Tibial artery (tissue), 4 donors: Measurements from ENCODE around the gene CELF1.

Source experiments
- DNase-seq, 2 donors: peaks; one replicate each; pipeline ENCODE4 v3.0.0-alpha.2; 2019
- H3K27ac ChIP-seq, 2 donors: fragments of 200-600 bp; sonication (generic) in 1 of 2; 1 replicate in 1 of 2; 2 replicates in 1 of 2; pipeline ENCODE4 v1.5.1; 2018 to 2019; ENCODE audit warnings: mild to moderate bottlenecking in 1 of 2
- H3K27me3 ChIP-seq, 2 donors: fragments of 200-600 bp; sonication (generic) in 1 of 2; one replicate each; pipeline versions ENCODE4 v1.5.1 to v1.6.0; 2016 to 2019
- H3K36me3 ChIP-seq, 3 donors: fragments of 200-600 bp; sonication (generic) in 2 of 3; one replicate each; pipeline ENCODE4 v1.5.1; 2016 to 2019; ENCODE audit warnings: mild to moderate bottlenecking in 2 of 3
- H3K4me1 ChIP-seq, 4 donors: fragments of 200-600 bp; sonication (generic) in 2 of 4; 1 replicate in 3 of 4; 2 replicates in 1 of 4; pipeline ENCODE4 v1.5.1; 2016 to 2019
- H3K4me3 ChIP-seq, 2 donors: fragments of 200-600 bp; sonication (generic) in 1 of 2; 1 replicate in 1 of 2; 2 replicates in 1 of 2; pipeline ENCODE4 v1.5.1; 2018 to 2019; ENCODE audit warnings: mild to moderate bottlenecking in 2 of 2
- H3K9me3 ChIP-seq, 3 donors: fragments of 200-600 bp; sonication (generic) in 1 of 3; one replicate each; pipeline ENCODE4 v1.5.1; 2016 to 2019
- intact Hi-C: fragments of 100-400 bp; cut with DNase I; formaldehyde crosslinking; loops from one replicate; pipeline ENCODE4 v1.15.0; 2023; ENCODE audit warnings: low total_unique reads
- TF ChIP-seq, protein P1 (sequence below), 2 experiments: fragments of 200-600 bp in 1 of 2; fragments of 450-650 bp in 1 of 2; IDR thresholded peaks; one replicate each; pipeline ENCODE4 v1.5.1; 2017 to 2019; ENCODE audit warnings: antibody characterized with exemption in 2 of 2, mild to moderate bottlenecking in 1 of 2, moderate library complexity in 1 of 2

Gene CELF1

GRCh38 chr11:47541070-47541469, 11.9 kb downstream of the CELF1 start:
- Histone ChIP-seq H3K27ac (no peak overlapping the region), H3K4me1 (peaks cover 0 to 92% (median 30%) of the 10 kb centered on the region in 4 donors), H3K4me3 (no peak overlapping the region), H3K36me3 (no peaks in the 10 kb centered on the region), H3K27me3 (no peaks in the 10 kb centered on the region), H3K9me3 (no peaks in the 10 kb centered on the region)
- intact Hi-C loops: no loop called here
- DNase-seq: no peak
- TF ChIP-seq, protein P1, sequence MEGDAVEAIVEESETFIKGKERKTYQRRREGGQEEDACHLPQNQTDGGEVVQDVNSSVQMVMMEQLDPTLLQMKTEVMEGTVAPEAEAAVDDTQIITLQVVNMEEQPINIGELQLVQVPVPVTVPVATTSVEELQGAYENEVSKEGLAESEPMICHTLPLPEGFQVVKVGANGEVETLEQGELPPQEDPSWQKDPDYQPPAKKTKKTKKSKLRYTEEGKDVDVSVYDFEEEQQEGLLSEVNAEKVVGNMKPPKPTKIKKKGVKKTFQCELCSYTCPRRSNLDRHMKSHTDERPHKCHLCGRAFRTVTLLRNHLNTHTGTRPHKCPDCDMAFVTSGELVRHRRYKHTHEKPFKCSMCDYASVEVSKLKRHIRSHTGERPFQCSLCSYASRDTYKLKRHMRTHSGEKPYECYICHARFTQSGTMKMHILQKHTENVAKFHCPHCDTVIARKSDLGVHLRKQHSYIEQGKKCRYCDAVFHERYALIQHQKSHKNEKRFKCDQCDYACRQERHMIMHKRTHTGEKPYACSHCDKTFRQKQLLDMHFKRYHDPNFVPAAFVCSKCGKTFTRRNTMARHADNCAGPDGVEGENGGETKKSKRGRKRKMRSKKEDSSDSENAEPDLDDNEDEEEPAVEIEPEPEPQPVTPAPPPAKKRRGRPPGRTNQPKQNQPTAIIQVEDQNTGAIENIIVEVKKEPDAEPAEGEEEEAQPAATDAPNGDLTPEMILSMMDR (IDR thresholded peaks at IDR 0.05): no peak

DNA sequence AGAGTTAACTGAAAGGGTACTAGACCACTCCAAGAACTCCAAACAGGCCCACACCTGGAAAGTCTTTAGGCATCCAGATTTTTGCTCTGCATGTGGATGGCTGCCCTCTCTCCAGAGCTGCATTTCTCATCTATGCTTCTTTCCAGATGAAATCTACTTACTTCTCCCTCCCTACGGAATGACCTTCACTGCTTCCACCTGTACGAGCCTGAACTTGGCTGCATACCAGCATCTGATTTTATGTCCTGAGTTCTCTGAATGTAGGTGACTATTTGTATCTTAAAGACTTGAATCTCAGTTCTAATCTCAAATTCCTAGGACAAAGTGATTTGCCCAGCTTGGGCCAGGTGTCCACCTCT, 13.3 kb downstream of the CELF1 start:
- no peak overlapping the region for H3K27ac ChIP-seq

GRCh38 chr11:47538741-47539565, 14.0 kb downstream of the CELF1 start:
- intact Hi-C loops: no loop called here
- Histone ChIP-seq H3K9me3 (no peaks in the 10 kb centered on the region), H3K27ac (no peak overlapping the region), H3K4me1 (peaks cover 0 to 97% (median 46%) of the 10 kb centered on the region in 4 donors), H3K36me3 (peaks cover 0 to 4% (median 0%) of the 10 kb centered on the region in 3 donors), H3K27me3 (no peaks in the 10 kb centered on the region), H3K4me3 (no peak overlapping the region)
- TF ChIP-seq, protein P1 (IDR thresholded peaks at IDR 0.05): no peak
- no peak for DNase-seq

More for the DNA sequence above, 13.3 kb downstream of the CELF1 start:
- H3K4me1 ChIP-seq: peaks cover 0 to 97% (median 39%) of the 10 kb centered on the region in 4 donors
- peaks cover 0 to 4% (median 0%) of the 10 kb centered on the region in 3 donors for H3K36me3 ChIP-seq
- no peak for DNase-seq
- intact Hi-C loops: no loop called here
- TF ChIP-seq, protein P1 (IDR thresholded peaks at IDR 0.05): no peak
- no peaks in the 10 kb centered on the region for H3K9me3 ChIP-seq
- H3K4me3 ChIP-seq: no peak overlapping the region
- no peaks in the 10 kb centered on the region for H3K27me3 ChIP-seq

- DNase-seq: no peak
- Histone ChIP-seq H3K4me3 (no peak overlapping the region), H3K4me1 (peaks cover 4 to 97% (median 52%) of the 10 kb centered on the region in 4 donors), H3K27me3 (no peaks in the 10 kb centered on the region), H3K27ac (peak overlapping the region in 1 of 2 donors; percentile 11), H3K9me3 (no peaks in the 10 kb centered on the region), H3K36me3 (peaks cover 0 to 4% (median 0%) of the 10 kb centered on the region in 3 donors)
- intact Hi-C loops: no loop called here
- TF ChIP-seq, protein P1 (IDR thresholded peaks at IDR 0.05): no peak
Observed at GRCh38 chr11:47536915-47537314, 16.0 kb downstream of the CELF1 start.

- DNase-seq: no peak
- Histone ChIP-seq H3K27me3 (no peaks in the 10 kb centered on the region), H3K36me3 (peaks cover 0 to 4% (median 0%) of the 10 kb centered on the region in 3 donors), H3K4me1 (peaks cover 11 to 99% (median 44%) of the 10 kb centered on the region in 4 donors), H3K9me3 (no peaks in the 10 kb centered on the region), H3K27ac (peak overlapping the region; percentile 42 to 49), H3K4me3 (no peak overlapping the region)
- intact Hi-C loops: no loop called here
- TF ChIP-seq, protein P1 (IDR thresholded peaks at IDR 0.05): no peak
Observed at GRCh38 chr11:47534704-47535251, 18.2 kb downstream of the CELF1 start.
